Neural crest cell (in vitro differentiated cells): ENCODE data around the gene ABCC3. TPM values are rescaled to one million over a fixed set of nuclear protein-coding genes. Genes with fewer than 3 reads are reported as not detected.

ENCODE experiments used
- DNase-seq: peaks from one replicate; pipeline ENCODE4 v3.0.0; 2021; ENCODE audit warnings: low read depth, mixed read lengths, low spot score
- H3K27ac Mint-ChIP-seq: one replicate; pipeline ENCODE4 v1.8.0; 2021; ENCODE audit warnings: mild to moderate bottlenecking, mixed read lengths; ENCODE audit not compliant: unreplicated experiment
- H3K27me3 Mint-ChIP-seq: 2 replicates; pipeline ENCODE4 v1.8.0; 2021; ENCODE audit warnings: low read depth, mild to moderate bottlenecking, mixed read lengths
- H3K36me3 Mint-ChIP-seq: 2 replicates; pipeline ENCODE4 v1.8.0; 2021; ENCODE audit warnings: low read depth, mild to moderate bottlenecking, mixed read lengths
- H3K4me1 Mint-ChIP-seq: 2 replicates; pipeline ENCODE4 v1.8.0; 2021; ENCODE audit warnings: mixed read lengths
- H3K4me3 Mint-ChIP-seq: one replicate; pipeline ENCODE4 v1.8.0; 2021; ENCODE audit warnings: mild to moderate bottlenecking, mixed read lengths
- H3K9me3 Mint-ChIP-seq: 2 replicates; pipeline ENCODE4 v1.8.0; 2021; ENCODE audit warnings: mixed read lengths
- CTCF ChIP-seq: fragments of 200-600 bp; sonication (generic); conservative IDR thresholded peaks from 2 replicates; pipeline ENCODE4 v1.5.0; 2021; ENCODE audit warnings: antibody characterized with exemption, mild to moderate bottlenecking
- total RNA-seq: library from RNA; stranded (reverse); gene quantifications from 2 replicates; pipeline ENCODE4 v1.2.1, GENCODE V29; 2021

ABCC3 gene
- total RNA-seq, 1 donor from 2014 or later, result not detected

- Mint-ChIP-seq H3K4me3 (no peak overlapping the region), H3K4me1 (peaks cover 13% of the 10 kb centered on the region), H3K36me3 (no peaks in the 10 kb centered on the region), H3K9me3 (no peaks in the 10 kb centered on the region), H3K27me3 (peaks cover 85% of the 10 kb centered on the region), H3K27ac (no peak overlapping the region)
- no peak for DNase-seq
- no peak for TF ChIP-seq CTCF
Observed at GRCh38 chr17:50631195-50631907, 3.3 kb upstream of the ABCC3 start.

- TF ChIP-seq CTCF, result no peak
- peaks cover 13% of the 10 kb centered on the region for H3K4me1 Mint-ChIP-seq
- no peak overlapping the region for H3K27ac Mint-ChIP-seq
- H3K36me3 Mint-ChIP-seq, result no peaks in the 10 kb centered on the region
- no peak overlapping the region for H3K4me3 Mint-ChIP-seq
- no peaks in the 10 kb centered on the region for H3K9me3 Mint-ChIP-seq
- no peak for DNase-seq
- peaks cover 92% of the 10 kb centered on the region for H3K27me3 Mint-ChIP-seq
Observed at GRCh38 chr17:50631908-50632571, 2.6 kb upstream of the ABCC3 start.

- no peak for DNase-seq
- Mint-ChIP-seq H3K9me3 (no peaks in the 10 kb centered on the region), H3K4me3 (no peak overlapping the region), H3K27ac (no peak overlapping the region), H3K27me3 (peaks cover 94% of the 10 kb centered on the region), H3K36me3 (no peaks in the 10 kb centered on the region), H3K4me1 (peaks cover 9% of the 10 kb centered on the region)
- TF ChIP-seq CTCF, result no peak
Observed at GRCh38 chr17:50632637-50633036, 2.0 kb upstream of the ABCC3 start.

GRCh38 chr17:50633683-50634082 lies 998 bp upstream of the ABCC3 start:
- DNase-seq, result no peak
- peaks cover 3% of the 10 kb centered on the region for H3K4me1 Mint-ChIP-seq
- peaks cover 95% of the 10 kb centered on the region for H3K27me3 Mint-ChIP-seq
- peak overlapping the region; percentile 8 for H3K4me3 Mint-ChIP-seq
- H3K9me3 Mint-ChIP-seq, result no peaks in the 10 kb centered on the region
- TF ChIP-seq CTCF, result no peak
- no peaks in the 10 kb centered on the region for H3K36me3 Mint-ChIP-seq
- H3K27ac Mint-ChIP-seq, result no peak overlapping the region

- peaks cover 82% of the 10 kb centered on the region for H3K27me3 Mint-ChIP-seq
- H3K4me3 Mint-ChIP-seq, result no peak overlapping the region
- no peaks in the 10 kb centered on the region for H3K36me3 Mint-ChIP-seq
- H3K4me1 Mint-ChIP-seq, result peaks cover 3% of the 10 kb centered on the region
- no peak for DNase-seq
- no peak for TF ChIP-seq CTCF
- no peak overlapping the region for H3K27ac Mint-ChIP-seq
- no peaks in the 10 kb centered on the region for H3K9me3 Mint-ChIP-seq
Observed at GRCh38 chr17:50634915-50635731, 442 bp downstream of the ABCC3 start.
